NCI-H526 treated with DMSO at 0.1 percent for 48 hours (cell line): ENCODE results near the gene FXYD4.
"Not testable (repeated sequence)": the region's sequence is repeated elsewhere in the genome, so short reads cannot be mapped to it uniquely, and the experiment has no call there.

ENCODE experiments used
- DNase-seq: peaks from one replicate; lab custom pipeline; 2025; lab: John Stamatoyannopoulos, UW

FXYD4 gene

DNA sequence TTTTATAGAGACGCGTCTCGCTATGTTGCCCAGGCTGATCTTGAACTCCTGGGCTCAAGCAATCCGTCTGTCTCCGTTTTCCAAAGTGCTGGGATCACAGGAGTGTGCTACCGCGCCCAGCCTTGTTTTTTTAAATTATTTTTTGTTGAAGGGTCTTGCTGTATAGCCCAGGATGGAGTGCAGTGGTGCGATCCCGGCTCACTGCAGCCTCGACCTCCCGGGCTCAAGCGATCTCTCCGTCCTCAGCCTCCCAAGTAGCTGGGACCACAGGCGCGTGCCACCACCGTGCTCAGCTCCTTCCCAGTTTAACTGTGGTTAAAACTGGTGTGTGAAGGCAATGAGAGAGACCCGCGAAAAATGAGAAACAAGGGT, 48.5 kb downstream of the FXYD4 start:
- DNase-seq: no peak

DNA sequence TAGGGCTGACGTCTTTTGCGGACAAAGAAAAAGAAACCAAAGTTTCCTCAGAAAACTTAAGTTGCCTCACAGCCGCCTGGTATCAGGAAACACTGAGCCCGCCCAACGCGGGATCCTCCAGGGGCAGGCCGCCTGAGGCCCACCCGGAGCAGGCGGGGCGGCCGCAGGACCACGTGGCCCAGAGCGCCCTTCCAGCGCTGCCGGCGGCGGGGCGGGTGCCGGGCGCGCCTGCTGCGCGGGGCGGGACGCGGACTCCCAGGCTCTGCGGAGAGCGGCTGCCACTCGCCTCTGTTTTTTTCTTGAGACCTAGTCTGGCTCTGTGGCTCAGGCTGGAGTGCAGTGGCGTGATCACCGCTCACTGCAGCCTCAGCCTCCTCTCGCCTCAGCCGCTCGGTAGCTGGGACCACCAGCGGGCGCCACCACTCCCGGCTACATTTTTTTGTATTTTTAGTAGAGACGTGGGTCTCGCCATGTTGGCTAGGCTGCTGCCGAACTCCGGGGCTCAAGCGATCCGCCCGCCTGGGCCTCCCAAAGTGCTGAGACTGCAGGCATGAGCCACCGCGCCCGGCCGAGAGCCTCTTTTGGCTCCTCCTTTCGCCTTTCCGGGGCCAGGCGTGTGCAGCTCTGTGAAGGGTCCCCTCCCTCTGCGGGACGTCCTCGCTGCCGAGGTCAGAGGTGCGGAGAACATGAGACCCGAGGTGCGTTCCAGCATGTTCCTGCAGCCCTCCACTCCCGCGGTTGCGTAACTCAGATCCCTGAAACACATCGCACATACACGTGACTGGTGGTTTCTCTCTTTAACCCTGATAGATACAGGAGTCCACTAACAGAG, 49.1 kb downstream of the FXYD4 start:
- DNase-seq: peak; percentile 28

DNA sequence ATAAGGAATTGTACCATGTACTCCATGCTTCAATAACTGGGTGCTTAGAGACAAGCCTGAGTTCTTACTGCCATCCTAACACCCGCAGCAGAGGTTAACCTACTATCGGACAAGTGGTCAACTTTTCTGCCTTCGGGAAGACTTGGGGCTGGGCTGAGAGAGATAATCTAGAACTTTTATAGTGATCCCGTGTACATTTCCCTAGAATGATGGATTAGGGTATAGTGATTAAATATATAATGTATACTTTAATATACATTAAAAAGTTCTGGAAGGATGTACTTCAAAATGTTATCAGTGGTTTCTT, 49.7 kb downstream of the FXYD4 start:
- no peak for DNase-seq

- no peak for DNase-seq
Observed at GRCh38 chr10:43421519-43421918, 50.1 kb downstream of the FXYD4 start.

DNA sequence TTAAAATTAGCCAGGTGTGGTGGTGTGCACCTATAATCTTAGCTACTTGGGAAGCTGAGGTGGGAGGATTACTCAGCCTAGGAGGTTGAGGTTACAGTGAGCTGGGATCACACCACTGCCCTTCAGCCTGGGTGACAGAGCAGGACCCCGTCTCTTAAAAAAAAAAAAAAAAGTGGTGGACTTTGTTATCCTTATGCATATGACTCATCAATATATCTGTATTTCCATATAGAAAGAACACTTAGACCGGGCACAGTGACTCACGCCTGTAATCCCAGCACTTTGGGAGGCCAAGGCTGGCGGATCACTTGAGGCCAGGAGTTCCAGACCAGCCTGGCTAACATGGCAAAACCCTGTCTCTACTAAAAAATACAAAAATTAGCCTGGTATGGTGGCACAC, 50.5 kb downstream of the FXYD4 start:
- not testable (repeated sequence) for DNase-seq

- no peak for DNase-seq
Observed at GRCh38 chr10:43424416-43424815, 53.0 kb downstream of the FXYD4 start.
